Activated CD4-positive, CD25-positive, alpha-beta regulatory T cell treated with anti-CD3 and anti-CD28 coated beads, Interleukin-2, amount 50 U/mL, for 72 hours (primary cell): ENCODE data around the gene PHETA1.

Experiments used
- DNase-seq: peaks from one replicate; pipeline ENCODE4 v3.0.0; 2021

PHETA1 gene

DNA sequence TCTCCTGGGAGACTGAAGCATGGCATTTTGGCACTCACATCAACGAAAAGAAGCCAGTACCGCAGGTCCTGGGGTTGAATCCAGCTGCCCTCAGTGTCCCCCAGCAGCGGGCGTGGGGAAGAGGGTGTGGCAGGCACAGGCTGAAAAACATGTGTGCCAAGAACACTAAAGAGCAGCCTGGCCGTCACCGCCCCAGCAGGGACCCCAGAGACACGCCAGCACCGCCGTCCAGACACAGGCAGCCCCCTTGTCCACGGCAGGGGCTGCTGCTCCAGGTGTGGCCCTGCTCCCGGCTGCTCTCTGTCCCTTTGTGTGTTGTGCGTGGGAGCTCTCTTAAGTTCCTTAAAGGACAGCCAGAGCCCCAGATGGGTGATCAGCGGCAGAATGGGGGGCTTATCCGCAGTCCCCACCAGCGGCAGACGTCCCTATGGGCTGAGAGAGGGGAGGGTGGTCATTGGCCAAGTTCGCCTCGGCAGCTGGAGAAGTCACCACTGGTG is 556 bp downstream of the PHETA1 start:
- DNase-seq, result no peak

DNA sequence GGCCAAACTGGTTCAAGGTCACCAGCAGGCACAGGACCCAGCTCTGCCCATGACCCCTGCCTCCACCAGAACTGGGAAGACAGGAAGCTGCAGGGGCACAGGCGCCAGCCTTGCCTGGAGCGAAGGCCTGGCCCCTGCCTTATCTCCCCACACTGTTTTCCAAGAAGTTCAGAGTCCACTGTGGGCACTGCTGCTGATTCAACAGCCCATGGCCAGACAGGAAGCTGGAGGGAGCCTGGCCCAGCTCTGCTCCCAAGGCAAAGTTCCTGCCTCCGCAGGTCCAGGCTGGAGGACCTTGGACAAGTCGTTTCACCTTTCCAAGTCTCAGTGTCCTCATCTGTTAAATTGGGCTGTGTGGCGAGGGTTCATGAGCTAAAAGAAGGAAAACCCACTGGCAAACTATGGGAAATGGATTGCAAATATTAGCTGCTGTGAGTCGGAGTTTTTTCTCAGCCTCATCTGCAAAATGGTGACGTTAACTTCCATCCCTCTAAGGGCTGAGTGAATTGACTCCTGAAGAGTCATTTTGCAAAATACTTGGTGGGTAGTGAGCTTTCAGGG is 1.2 kb downstream of the PHETA1 start:
- DNase-seq, result no peak

DNA sequence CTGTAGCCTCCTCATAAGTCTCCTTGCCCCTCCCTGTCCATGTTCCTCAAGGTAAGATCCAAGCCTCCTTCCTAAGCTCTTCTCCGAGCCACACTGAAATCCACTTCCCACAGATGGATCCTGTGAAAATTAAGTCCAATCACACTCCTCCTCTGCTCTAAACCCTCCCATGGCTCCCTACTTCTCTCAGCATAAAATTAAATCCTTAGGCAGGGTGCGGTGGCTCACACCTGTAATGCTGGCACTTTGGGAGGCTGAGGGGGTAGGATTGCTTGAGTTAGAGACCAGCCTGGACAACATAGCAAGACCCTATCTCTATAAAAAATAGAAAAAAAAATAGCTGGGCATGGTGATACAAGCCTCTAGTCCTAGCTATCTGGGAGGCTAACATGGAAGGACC is 2.3 kb downstream of the PHETA1 start:
- DNase-seq, result no peak

DNA sequence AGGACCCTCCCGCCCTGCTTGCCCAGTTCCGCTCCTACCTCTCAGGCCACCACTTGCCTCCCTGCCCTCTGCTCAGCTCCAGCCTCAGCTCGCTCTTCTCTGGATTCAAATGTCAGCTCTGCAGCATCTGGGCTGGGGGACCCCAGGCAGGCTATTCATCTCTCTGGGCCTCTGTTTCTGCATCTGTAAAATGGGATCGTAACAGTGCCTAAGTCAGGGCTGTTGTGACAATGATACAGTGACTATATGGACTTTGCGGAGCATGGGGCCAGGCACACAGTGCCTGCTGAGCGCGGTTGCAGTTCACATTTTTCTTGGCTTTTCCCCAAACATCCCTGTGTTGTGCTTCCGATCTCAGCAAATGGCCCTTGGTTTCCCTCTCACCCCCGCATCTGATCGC is 2.8 kb downstream of the PHETA1 start:
- DNase-seq, result no peak

- no peak for DNase-seq
These were observed 5.3 kb downstream of the PHETA1 start for GRCh38 chr12:111363578-111363977.

- no peak for DNase-seq
These were observed 6.0 kb downstream of the PHETA1 start for GRCh38 chr12:111362687-111363475.

GRCh38 chr12:111361717-111362576 is 6.9 kb downstream of the PHETA1 start:
- DNase-seq, result no peak

GRCh38 chr12:111361073-111361716 is 7.7 kb downstream of the PHETA1 start:
- DNase-seq, result no peak

DNA sequence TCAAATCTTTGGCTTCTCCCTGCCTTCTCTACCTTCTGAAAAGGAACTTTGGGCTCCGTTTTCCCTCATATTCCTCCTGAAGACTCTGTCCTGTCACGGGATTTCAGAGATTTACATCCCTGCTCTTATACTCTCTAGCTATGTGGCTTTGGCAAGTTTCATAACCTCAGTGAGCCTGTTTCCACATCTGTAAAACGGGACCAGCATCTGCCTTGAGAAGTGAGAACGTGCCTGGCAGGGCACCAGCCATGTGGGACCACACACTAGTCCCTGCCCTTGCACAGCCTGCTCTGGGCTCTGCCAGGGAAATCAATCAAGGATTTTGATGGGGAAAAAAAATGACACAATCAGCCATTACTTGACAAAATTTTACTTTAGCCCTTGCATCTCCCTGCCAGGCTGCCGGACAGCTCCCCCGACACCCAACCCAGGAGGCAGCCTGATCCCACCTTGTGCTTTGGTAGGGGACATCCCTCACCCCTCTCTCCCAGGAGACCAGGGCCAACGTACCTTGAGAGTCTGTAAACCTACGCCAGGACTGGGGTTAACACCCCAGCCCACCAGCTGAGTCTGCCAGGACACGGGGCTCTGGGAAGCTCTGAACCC is 8.5 kb downstream of the PHETA1 start:
- no peak for DNase-seq

DNA sequence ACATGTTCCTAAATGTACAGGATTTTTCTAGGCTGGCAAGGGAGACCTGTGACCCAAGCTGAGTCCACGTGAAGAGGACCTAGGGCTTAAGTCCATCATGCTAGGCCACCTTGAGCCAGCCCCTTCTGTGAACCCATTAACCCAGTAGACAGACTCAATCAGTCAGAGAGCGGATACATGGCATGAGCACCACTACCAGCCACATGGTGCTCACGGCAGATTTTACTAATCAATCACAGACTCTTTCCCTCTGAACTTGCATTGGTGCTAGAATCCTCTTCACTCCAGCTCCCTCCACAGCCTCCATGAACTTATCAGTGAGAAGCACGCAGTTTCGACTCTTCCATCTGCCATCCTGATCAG is 9.0 kb downstream of the PHETA1 start:
- DNase-seq, result no peak

DNA sequence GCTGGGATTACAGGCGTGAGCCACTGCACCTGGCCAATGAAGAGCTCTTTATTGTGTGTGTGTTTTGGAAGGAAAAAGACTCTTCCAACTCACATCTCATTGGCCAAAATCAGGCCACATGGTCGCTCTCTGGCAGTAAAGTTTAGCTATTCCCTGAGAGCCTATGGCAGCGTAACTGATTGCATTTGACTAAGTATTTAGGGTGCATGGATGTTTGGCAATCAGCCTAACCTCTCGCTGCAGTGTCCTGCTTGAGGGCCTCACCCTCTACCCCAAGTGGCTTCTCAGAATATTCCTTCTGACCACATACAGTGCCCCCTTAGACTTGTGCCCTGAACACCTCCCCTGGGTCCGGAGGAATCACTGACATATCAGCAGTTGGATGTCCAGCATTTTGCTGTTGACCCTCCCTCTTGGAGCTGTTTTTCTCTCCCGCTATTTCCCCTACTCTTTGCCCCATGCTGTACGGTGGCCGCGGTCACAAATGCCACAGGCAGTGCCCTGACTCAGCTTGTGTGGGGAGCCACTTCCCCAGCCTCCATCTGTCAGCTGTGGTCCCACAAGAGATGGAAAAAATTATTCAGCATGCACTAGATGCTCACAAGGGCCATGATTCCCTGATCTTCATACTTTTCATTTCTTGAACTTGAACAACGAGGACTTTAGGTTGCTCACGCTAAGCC is 9.5 kb downstream of the PHETA1 start:
- peak; percentile 40 for DNase-seq

GRCh38 chr12:111355201-111355925 is 13.5 kb downstream of the PHETA1 start:
- DNase-seq, result no peak

- DNase-seq, result no peak
These were observed 14.4 kb downstream of the PHETA1 start for GRCh38 chr12:111354511-111354910.

DNA sequence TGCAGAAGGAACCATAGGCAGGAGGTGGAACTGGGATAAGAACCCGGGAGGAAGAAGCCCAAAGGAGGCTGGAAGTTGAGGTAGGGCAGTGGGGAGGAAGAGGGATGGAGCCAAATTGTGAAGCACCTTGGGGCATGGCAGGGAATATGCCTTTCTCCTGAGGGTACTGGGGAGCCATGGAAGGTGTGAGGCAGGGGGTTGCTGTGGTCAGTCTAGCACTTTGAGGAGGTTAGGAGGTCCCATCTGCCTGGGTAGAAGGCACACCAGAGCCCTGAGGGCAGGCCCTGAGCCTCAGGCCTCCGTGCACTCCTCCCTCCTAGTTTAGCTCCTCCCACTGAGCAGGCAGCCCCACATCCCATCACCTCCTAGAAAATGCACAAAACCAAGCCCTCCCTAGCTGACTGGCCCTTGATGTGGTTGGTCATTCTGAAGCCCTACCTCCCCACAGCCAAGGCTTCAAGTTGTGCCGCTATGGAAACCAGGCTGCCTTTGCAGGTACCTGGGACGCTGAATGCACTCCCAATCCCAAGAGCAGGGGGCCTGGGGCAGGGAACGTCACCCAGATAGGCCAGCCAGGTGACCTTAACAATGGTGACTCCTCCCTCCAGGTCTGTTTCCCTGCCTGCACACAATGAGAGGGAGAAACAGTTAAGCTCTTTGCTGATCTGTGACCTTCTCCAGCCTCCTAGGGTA is 15.1 kb downstream of the PHETA1 start:
- DNase-seq, result no peak

GRCh38 chr12:111353026-111353425 is 15.9 kb downstream of the PHETA1 start:
- DNase-seq, result no peak

- DNase-seq, result no peak
These were observed 16.4 kb downstream of the PHETA1 start for GRCh38 chr12:111352296-111352993.

DNA sequence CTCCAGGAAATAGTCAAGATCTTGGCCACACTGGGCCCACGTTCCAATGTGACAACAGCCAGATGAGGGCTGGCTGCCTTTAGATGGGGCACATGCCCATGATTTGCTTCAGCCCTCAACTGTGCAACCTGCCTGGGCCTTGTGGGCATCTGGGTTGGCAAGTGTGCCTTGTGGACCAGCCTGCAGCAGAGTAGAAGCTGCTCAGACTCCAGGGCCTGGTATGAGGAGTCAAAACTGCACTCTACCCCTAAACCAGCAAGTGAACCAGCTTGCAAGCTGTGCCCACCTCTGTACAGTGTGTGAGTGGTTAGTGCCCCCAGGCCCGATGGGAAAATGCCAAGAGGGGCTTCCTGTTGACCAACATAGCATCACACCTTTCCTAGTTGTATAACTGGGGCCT is 17.9 kb downstream of the PHETA1 start:
- no peak for DNase-seq

- no peak for DNase-seq
These were observed 19.0 kb downstream of the PHETA1 start for GRCh38 chr12:111349748-111350520.

GRCh38 chr12:111349101-111349747 is 19.7 kb downstream of the PHETA1 start:
- DNase-seq, result no peak
